ENCODE data around the gene TUT7. TPM values are rescaled to one million over a fixed set of nuclear protein-coding genes. Genes with fewer than 3 reads are reported as not detected.

TUT7 gene
- total and polyA plus RNA-seq, 8 donors: 11.9 to 143 (median 46.2) TPM

- Histone ChIP-seq H3K9me3 (no peaks in the 10 kb centered on the region), H3K27ac (no peak overlapping the region), H3K27me3 (no peaks in the 10 kb centered on the region), H3K4me1 (peaks cover 0 to 17% (median 0%) of the 10 kb centered on the region in 4 donors), H3K4me3 (no peak overlapping the region), H3K36me3 (peaks cover 68 to 100% (median 100%) of the 10 kb centered on the region in 4 donors)
- peak in 1 of 2 donors; percentile 38 for DNase-seq
- no peak for TF ChIP-seq POLR2A (IDR thresholded peaks at IDR 0.05)
- TF ChIP-seq POLR2AphosphoS5 (IDR thresholded peaks at IDR 0.05): no peak
- no peak for TF ChIP-seq CTCF (IDR thresholded peaks at IDR 0.05)
- no peak for TF ChIP-seq EP300 (IDR thresholded peaks at IDR 0.05)
- WGBS, 5 donors: 28 to 56% (median 37%) methylated on average over 3 of the region's 3 CpGs
- intact Hi-C loops (cut with DNase I; ENCODE audit: low total_unique reads): no loop called here
Measured at GRCh38 chr9:86304236-86304730, 49.9 kb downstream of the TUT7 start.

- Histone ChIP-seq H3K36me3 (peaks cover 73 to 100% (median 100%) of the 10 kb centered on the region in 4 donors), H3K27me3 (no peaks in the 10 kb centered on the region), H3K9me3 (no peaks in the 10 kb centered on the region), H3K4me3 (no peak overlapping the region), H3K27ac (no peak overlapping the region), H3K4me1 (peaks cover 0 to 17% (median 0%) of the 10 kb centered on the region in 4 donors)
- TF ChIP-seq POLR2AphosphoS5 (IDR thresholded peaks at IDR 0.05): no peak
- TF ChIP-seq POLR2A (IDR thresholded peaks at IDR 0.05): no peak
- no peak for TF ChIP-seq EP300 (IDR thresholded peaks at IDR 0.05)
- TF ChIP-seq CTCF (IDR thresholded peaks at IDR 0.05): no peak
- DNase-seq: no peak
- intact Hi-C loops (cut with DNase I; ENCODE audit: low total_unique reads): no loop called here
- WGBS, 5 donors: 76 to 85% (median 81%) methylated on average over 4 of the region's 4 CpGs
Measured at GRCh38 chr9:86303316-86303975, 50.8 kb downstream of the TUT7 start.

GRCh38 chr9:86301686-86302085, 52.5 kb downstream of the TUT7 start:
- peaks cover 64 to 100% (median 99%) of the 10 kb centered on the region in 4 donors for H3K36me3 ChIP-seq
- TF ChIP-seq EP300 (IDR thresholded peaks at IDR 0.05) (no peak), CTCF (IDR thresholded peaks at IDR 0.05) (no peak), POLR2AphosphoS5 (IDR thresholded peaks at IDR 0.05) (no peak), POLR2A (IDR thresholded peaks at IDR 0.05) (no peak)
- peaks cover 0 to 17% (median 0%) of the 10 kb centered on the region in 4 donors for H3K4me1 ChIP-seq
- no peak overlapping the region for H3K4me3 ChIP-seq
- intact Hi-C loops (cut with DNase I; ENCODE audit: low total_unique reads): no loop called here
- WGBS, 5 donors: 50 to 78% (median 72%) methylated on average over 1 of the region's 1 CpG
- H3K9me3 ChIP-seq: no peaks in the 10 kb centered on the region
- DNase-seq: no peak
- no peaks in the 10 kb centered on the region for H3K27me3 ChIP-seq
- H3K27ac ChIP-seq: no peak overlapping the region

- no peak for TF ChIP-seq EP300 (IDR thresholded peaks at IDR 0.05)
- TF ChIP-seq POLR2AphosphoS5 (IDR thresholded peaks at IDR 0.05): no peak
- no peak for TF ChIP-seq CTCF (IDR thresholded peaks at IDR 0.05)
- no peak for TF ChIP-seq POLR2A (IDR thresholded peaks at IDR 0.05)
- H3K27me3 ChIP-seq: no peaks in the 10 kb centered on the region
- H3K4me1 ChIP-seq: peaks cover 0 to 17% (median 0%) of the 10 kb centered on the region in 4 donors
- no peaks in the 10 kb centered on the region for H3K9me3 ChIP-seq
- H3K4me3 ChIP-seq: no peak overlapping the region
- H3K36me3 ChIP-seq: peaks cover 64 to 100% (median 98%) of the 10 kb centered on the region in 4 donors
- intact Hi-C loops (cut with DNase I; ENCODE audit: low total_unique reads): no loop called here
- 91 to 95% (median 94%) methylated on average over 2 of the region's 2 CpGs for WGBS, 5 donors
- no peak overlapping the region for H3K27ac ChIP-seq
- no peak for DNase-seq
Measured at GRCh38 chr9:86300701-86301100, 53.5 kb downstream of the TUT7 start.
